PC-3 (cell line): ENCODE results near the gene SSTR3. TPM values are rescaled to one million over a fixed set of nuclear protein-coding genes. Genes with fewer than 3 reads are reported as not detected.
"Not testable (repeated sequence)": the region's sequence is repeated elsewhere in the genome, so short reads cannot be mapped to it uniquely, and the experiment has no call there.

ENCODE experiments used
- ATAC-seq: fragments of 200-7000 bp; cut with Tn5 transposase; 2 replicates; pipeline ENCODE4 v1.9.1; 2020; ENCODE audit warnings: mild to moderate bottlenecking, moderate library complexity
- BruUV-seq: library from RNA; stranded (reverse); fragments of 400-500 nt; replicated peaks from 2 replicates; lab custom pipeline; 2021; lab: Mats Ljungman, UMichigan
- CTCF ChIA-PET: fragments of 300-600 bp; sonication (Branson Sonifier 250); formaldehyde crosslinking; loops from one replicate; lab custom pipeline; 2022; ENCODE audit warnings: antibody characterized with exemption; lab: Charles Lee
- POLR2A ChIA-PET: fragments of 300-600 bp; sonication (Branson Sonifier 250); formaldehyde crosslinking; loops from one replicate; lab custom pipeline; 2022; ENCODE audit warnings: antibody characterized with exemption; ENCODE audit not compliant: unreplicated experiment; lab: Charles Lee
- DNase-seq: peaks from one replicate; pipeline ENCODE4 v3.0.0-alpha.2; 2015
- H2AFZ ChIP-seq: fragments of 300-600 bp; sonication (generic); 2 replicates; pipeline ENCODE4 v1.6.0; 2016; ENCODE audit warnings: antibody characterized with exemption, low read length
- H3F3A ChIP-seq: fragments of 300-600 bp; sonication (generic); one replicate; pipeline ENCODE4 v1.6.0; 2017; ENCODE audit warnings: antibody characterized with exemption, low read length, control low read depth, mild to moderate bottlenecking; ENCODE audit not compliant: unreplicated experiment
- H3K27ac ChIP-seq: fragments of 300-600 bp; sonication (generic); 2 replicates; pipeline ENCODE4 v1.5.1; 2016; ENCODE audit warnings: mild to moderate bottlenecking, low read length
- H3K27me3 ChIP-seq: fragments of 300-600 bp; sonication (generic); 2 replicates; pipeline ENCODE4 v1.6.1; 2016; ENCODE audit warnings: low read length, mixed read lengths
- H3K36me3 ChIP-seq: fragments of 300-600 bp; sonication (generic); 2 replicates; pipeline ENCODE4 v1.6.1; 2016; ENCODE audit warnings: low read depth, mixed run types, low read length, mixed read lengths
- H3K4me1 ChIP-seq: fragments of 300-600 bp; sonication (generic); 2 replicates; pipeline ENCODE4 v1.5.1; 2016; ENCODE audit warnings: low read length; ENCODE audit not compliant: insufficient read depth
- H3K4me2 ChIP-seq: fragments of 300-600 bp; sonication (generic); 2 replicates; pipeline ENCODE4 v1.6.0; 2016; ENCODE audit warnings: low read length
- H3K4me3 ChIP-seq: fragments of 300-600 bp; sonication (generic); 2 replicates; pipeline ENCODE4 v1.5.1; 2016; ENCODE audit warnings: mild to moderate bottlenecking, low read length, mixed read lengths
- H3K79me2 ChIP-seq: fragments of 300-600 bp; sonication (generic); 2 replicates; pipeline ENCODE4 v1.6.1; 2017; ENCODE audit warnings: low read length, mixed read lengths
- H3K9ac ChIP-seq: fragments of 300-600 bp; sonication (generic); 2 replicates; pipeline ENCODE4 v1.6.0; 2016; ENCODE audit warnings: mild to moderate bottlenecking, low read length
- H3K9me2 ChIP-seq: fragments of 300-600 bp; sonication (generic); replicated peaks from 2 replicates; pipeline ENCODE4 v1.6.1; 2016; ENCODE audit warnings: mixed run types, low read length, mixed read lengths
- H3K9me3 ChIP-seq: fragments of 300-600 bp; sonication (generic); 2 replicates; pipeline ENCODE4 v1.6.1; 2016; ENCODE audit warnings: low read length, mixed read lengths
- H4K20me1 ChIP-seq: fragments of 300-600 bp; sonication (generic); 2 replicates; pipeline ENCODE4 v1.6.1; 2016; ENCODE audit warnings: low read length, mixed read lengths
- CTCF ChIP-seq: fragments of 300-600 bp; sonication (generic); conservative IDR thresholded peaks from 2 replicates; pipeline ENCODE4 v1.5.1; 2017; ENCODE audit warnings: antibody characterized with exemption, low read depth, mild to moderate bottlenecking, low read length
- EZH2 ChIP-seq: fragments of 300-600 bp; sonication (generic); IDR thresholded peaks from one replicate; pipeline ENCODE4 v1.6.1; 2017; ENCODE audit warnings: antibody characterized with exemption, mild to moderate bottlenecking, low read length; ENCODE audit not compliant: unreplicated experiment
- EZH2phosphoT487 ChIP-seq: fragments of 300-600 bp; sonication (generic); IDR thresholded peaks from 2 replicates; pipeline ENCODE4 v1.6.1; 2018; ENCODE audit warnings: mild to moderate bottlenecking, antibody characterized with exemption, low read length, borderline replicate concordance
- intact Hi-C: fragments of 100-400 bp; cut with micrococcal nuclease; formaldehyde crosslinking; loops from 2 replicates; pipeline ENCODE4 v1.9.0; 2023
- total RNA-seq: library from RNA; depleted of rRNA; stranded (reverse); fragments of >200 nt; gene quantifications from 2 replicates; pipeline ENCODE4 v1.2.3, GENCODE V29; 2014

Gene SSTR3
- total RNA-seq, 1 experiment from 2014 or later, result 0.55 TPM

DNA sequence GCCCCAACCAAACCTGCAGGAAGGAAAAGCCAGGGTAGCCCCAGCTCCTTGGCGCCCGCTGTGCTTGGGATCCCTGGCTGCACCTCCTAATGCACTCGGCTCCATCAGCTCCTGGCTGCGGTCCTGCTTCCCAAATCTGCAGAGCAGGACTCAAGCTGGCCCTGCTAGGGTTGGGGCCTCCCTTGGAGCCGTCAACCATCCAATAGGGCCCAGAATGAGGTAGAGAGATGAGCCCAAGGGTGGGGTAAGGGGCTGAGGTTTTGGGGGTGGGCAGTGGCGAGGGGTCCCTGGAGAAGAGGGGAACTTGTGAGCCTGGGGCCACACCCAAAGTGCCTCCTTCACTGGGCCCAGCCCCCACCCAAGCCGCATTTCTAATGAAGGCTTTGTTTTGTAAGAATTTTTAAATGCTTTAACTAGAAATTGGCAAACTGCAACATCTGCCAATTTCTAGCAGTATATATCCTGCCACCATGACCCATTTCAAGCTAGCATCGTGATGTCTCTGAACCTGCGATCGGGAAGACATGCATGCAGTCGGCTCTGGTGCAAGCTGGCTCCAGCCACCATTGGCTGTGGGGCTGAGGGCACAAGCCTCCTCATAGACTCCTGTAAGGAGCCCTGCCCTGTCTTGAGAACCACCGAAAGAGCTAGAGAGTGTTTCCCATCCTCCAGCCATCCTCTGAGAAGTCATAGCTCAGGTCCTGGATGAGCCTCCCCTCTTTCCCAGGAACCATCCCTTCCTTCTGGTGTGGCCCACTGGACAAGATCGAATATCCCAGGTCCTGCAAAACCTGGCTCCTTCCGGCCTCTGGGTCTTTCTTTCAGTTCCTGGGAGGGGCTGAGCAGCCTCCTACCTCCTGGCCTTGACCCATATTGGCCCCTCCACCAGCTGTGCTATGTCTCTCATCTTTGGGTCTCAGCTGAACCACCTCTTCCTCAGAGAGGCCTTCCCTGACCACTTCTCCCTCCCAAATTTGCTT is 39.7 kb downstream of the SSTR3 start:
- H3K27me3 ChIP-seq, result no peaks in the 10 kb centered on the region
- no peaks in the 10 kb centered on the region for H3K9me3 ChIP-seq
- DNase-seq, result no peak
- no peak overlapping the region for H3K27ac ChIP-seq
- ChIA-PET CTCF (no interaction called here), POLR2A (no interaction called here)
- intact Hi-C loops, result no loop called here
- no peak overlapping the region for H3K9ac ChIP-seq
- TF ChIP-seq CTCF, result no peak
- no peak for TF ChIP-seq EZH2
- no peak for TF ChIP-seq EZH2phosphoT487
- peaks cover 1% of the 10 kb centered on the region; the same call in 1 of the 2 replicates for H3K4me1 ChIP-seq
- no peaks in the 10 kb centered on the region for H3K9me2 ChIP-seq
- H3K36me3 ChIP-seq, result no peaks in the 10 kb centered on the region
- no TSS peak for BruUV-seq
- ATAC-seq, result no peak
- H3K4me3 ChIP-seq, result no peak overlapping the region
- H2AFZ ChIP-seq, result no peak overlapping the region
- H3K4me2 ChIP-seq, result no peak overlapping the region
- no peaks in the 10 kb centered on the region for H4K20me1 ChIP-seq
- H3K79me2 ChIP-seq, result no peaks in the 10 kb centered on the region
- no peaks in the 10 kb centered on the region for H3F3A ChIP-seq

DNA sequence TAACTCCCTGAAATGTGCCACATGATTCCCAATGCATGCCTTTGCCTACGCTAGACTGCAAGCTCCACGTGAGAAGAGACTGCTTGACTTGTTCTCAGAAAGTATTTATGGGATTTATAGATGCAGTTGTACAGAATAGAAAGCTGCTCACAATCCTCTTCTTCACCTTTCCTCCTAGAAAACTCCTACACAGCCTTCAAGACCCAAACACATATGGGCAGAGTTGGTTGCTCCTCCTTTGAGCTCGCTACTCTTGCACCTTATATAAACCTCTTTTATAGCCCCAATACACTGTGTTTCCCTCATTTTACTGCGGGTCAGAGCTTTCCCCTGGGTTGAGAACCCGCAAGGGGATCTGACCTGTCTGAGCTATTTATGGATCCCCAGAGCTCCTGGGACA is 40.6 kb downstream of the SSTR3 start:
- Histone ChIP-seq H3K9me3 (no peaks in the 10 kb centered on the region), H3K4me3 (no peak overlapping the region), H3K9ac (no peak overlapping the region), H2AFZ (no peak overlapping the region), H3K79me2 (no peaks in the 10 kb centered on the region), H3F3A (no peaks in the 10 kb centered on the region), H3K9me2 (no peaks in the 10 kb centered on the region), H3K4me2 (no peak overlapping the region), H4K20me1 (no peaks in the 10 kb centered on the region), H3K36me3 (no peaks in the 10 kb centered on the region), H3K27ac (no peak overlapping the region), H3K4me1 (peaks cover 10% of the 10 kb centered on the region), H3K27me3 (no peaks in the 10 kb centered on the region)
- ChIA-PET POLR2A (no interaction called here), CTCF (interaction anchor here (0.7 kb wide), 1 partner anchor 89 kb away, joined by 10 read pairs; no protein-coding TSS in a partner anchor)
- DNase-seq, result no peak
- no peak for ATAC-seq
- intact Hi-C loops, result no loop called here
- no TSS peak for BruUV-seq
- TF ChIP-seq CTCF (no peak), EZH2phosphoT487 (no peak), EZH2 (no peak)

DNA sequence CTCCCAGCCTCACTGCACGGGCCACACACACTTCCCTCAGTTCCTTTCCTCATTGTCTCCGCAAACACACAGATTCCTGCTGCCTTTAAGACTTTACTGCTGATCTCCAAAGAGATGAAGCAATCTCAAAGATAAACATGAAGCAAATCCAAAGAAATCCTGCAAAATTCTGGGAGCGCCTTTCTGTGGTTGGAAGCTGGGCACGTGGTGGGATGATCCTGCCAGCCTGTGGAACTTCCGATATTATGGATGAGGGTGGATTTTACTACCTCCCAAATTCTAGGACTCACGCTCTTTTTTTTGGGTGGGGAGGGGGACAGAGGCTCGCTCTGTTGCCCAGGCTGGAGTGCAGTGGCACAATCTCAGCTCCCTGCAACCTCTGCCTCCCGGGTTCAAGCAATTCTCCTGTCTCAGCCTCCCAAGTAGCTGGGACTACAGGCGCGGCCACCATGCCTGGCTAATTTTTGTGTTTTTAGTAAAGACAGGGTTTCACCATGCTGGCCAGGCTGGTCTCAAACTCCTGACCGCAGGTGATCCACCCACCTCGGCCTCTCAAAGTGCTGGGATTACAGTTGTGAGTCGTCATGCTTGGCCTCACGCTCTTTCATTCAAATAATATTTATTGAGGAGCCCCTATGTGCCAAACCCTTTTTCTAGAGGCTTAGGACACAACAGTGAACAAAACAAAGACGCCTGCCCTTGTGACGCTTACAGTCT is 41.4 kb downstream of the SSTR3 start:
- POLR2A ChIA-PET, CTCF ChIA-PET, H3K27me3 ChIP-seq, H3K9me2 ChIP-seq, H3K27ac ChIP-seq, H3F3A ChIP-seq, H3K9me3 ChIP-seq, H3K9ac ChIP-seq, BruUV-seq, H4K20me1 ChIP-seq, H3K4me2 ChIP-seq, H3K4me3 ChIP-seq, ATAC-seq, intact Hi-C loops, H3K79me2 ChIP-seq, H2AFZ ChIP-seq, H3K36me3 ChIP-seq, DNase-seq: not testable (repeated sequence)
- H3K4me1 ChIP-seq, result peaks cover 11% of the 10 kb centered on the region
